Lung (tissue), 12 donors: ENCODE results near the gene CCL4. TPM values are rescaled to one million over a fixed set of nuclear protein-coding genes. Genes with fewer than 3 reads are reported as not detected.

Source experiments
- ATAC-seq: fragments of 200-7000 bp; cut with Tn5 transposase; one replicate; pipeline ENCODE4 v1.9.1; 2020; ENCODE audit warnings: moderate number of reproducible peaks; ENCODE audit not compliant: insufficient read depth, low FRiP score
- DNase-seq, 3 donors: peaks; one replicate each; pipeline ENCODE4 v3.0.0-alpha.2; 2013 to 2017
- H3K27ac ChIP-seq, 2 donors: one replicate each; pipeline ENCODE4 v1.5.1; 2013; ENCODE audit warnings: mild to moderate bottlenecking in 2 of 2, moderate library complexity in 2 of 2, control low read depth in 1 of 2, inconsistent platforms in 1 of 2, low read depth in 1 of 2, low read length in 1 of 2
- H3K27me3 ChIP-seq, 3 donors: one replicate each; pipeline ENCODE4 v1.5.1; 2013; ENCODE audit warnings: low read length in 2 of 3; ENCODE audit not compliant: control insufficient read depth in 3 of 3, insufficient read depth in 3 of 3
- H3K36me3 ChIP-seq, 4 donors: one replicate each; pipeline ENCODE4 v1.5.1; 2013; ENCODE audit warnings: low read length in 4 of 4, mild to moderate bottlenecking in 1 of 4, moderate library complexity in 1 of 4; ENCODE audit not compliant: control insufficient read depth in 4 of 4, insufficient read depth in 4 of 4
- H3K4me1 ChIP-seq, 5 donors: one replicate each; pipeline ENCODE4 v1.5.1; 2013; ENCODE audit warnings: low read length in 5 of 5, mild to moderate bottlenecking in 2 of 5, moderate library complexity in 1 of 5; ENCODE audit not compliant: control insufficient read depth in 5 of 5, insufficient read depth in 5 of 5
- H3K4me3 ChIP-seq: one replicate; pipeline ENCODE4 v1.5.1; 2013; ENCODE audit warnings: mild to moderate bottlenecking, control low read depth, moderate library complexity
- H3K9ac ChIP-seq, 2 donors: one replicate each; pipeline ENCODE4 v1.5.1; 2013; ENCODE audit warnings: low read length in 2 of 2, control low read depth in 1 of 2; ENCODE audit not compliant: insufficient read depth in 1 of 2
- H3K9me3 ChIP-seq, 4 donors: one replicate each; pipeline ENCODE4 v1.5.1; 2013; ENCODE audit warnings: low read length in 3 of 4, mild to moderate bottlenecking in 1 of 4, moderate library complexity in 1 of 4; ENCODE audit not compliant: control insufficient read depth in 4 of 4, insufficient read depth in 3 of 4
- WGBS, 2 donors: extraction: QIAGEN DNeasy Blood & Tissue Kit; methylation state at CpG; one replicate each; pipeline ENCODE4 v1.1.7; 2013; 5-methylcytosine and 5-hydroxymethylcytosine counted together
- polyA plus RNA-seq, 2 donors: library from polyadenylated mRNA; stranded (reverse); fragments of 200-250 nt; gene quantifications; one replicate each; pipeline ENCODE4 v1.2.1, GENCODE V29; 2013
- total RNA-seq, 2 donors: library from RNA; depleted of rRNA in 1 of 2; stranded (reverse); fragments of >200 nt in 1 of 2; gene quantifications; one replicate each; pipeline ENCODE4 v1.2.1, GENCODE V29; 2014 to 2021
- TF ChIP-seq, protein P1 (sequence below): IDR thresholded peaks from 2 replicates; pipeline ENCODE4 v1.5.1; 2012; ENCODE audit warnings: mild to moderate bottlenecking; ENCODE audit errors: control extremely low read depth, extremely low read depth
- donor health status: control.
- donor health status: control.
- donor health status: Bipolar disorder and iron deficiency.
- donor health status: healthy.
- donor health status: DM: yes; HTN: yes; CAD: no.

Gene CCL4
- total and polyA plus RNA-seq, 4 donors, result 8.3 to 502 (median 21.1) TPM

- no peak for ATAC-seq
These were observed 14.8 kb upstream of the CCL4 start for GRCh38 chr17:36088670-36089338.

GRCh38 chr17:36089339-36089865 lies 14.2 kb upstream of the CCL4 start:
- 73 to 78% methylated on average over 4 of the region's 4 CpGs for WGBS, 2 donors
- no peak overlapping the region for H3K9ac ChIP-seq

More at GRCh38 chr17:36088670-36089338, 14.8 kb upstream of the CCL4 start:
- peaks cover 0 to 8% (median 3%) of the 10 kb centered on the region in 5 donors for H3K4me1 ChIP-seq
- TF ChIP-seq, protein P1, sequence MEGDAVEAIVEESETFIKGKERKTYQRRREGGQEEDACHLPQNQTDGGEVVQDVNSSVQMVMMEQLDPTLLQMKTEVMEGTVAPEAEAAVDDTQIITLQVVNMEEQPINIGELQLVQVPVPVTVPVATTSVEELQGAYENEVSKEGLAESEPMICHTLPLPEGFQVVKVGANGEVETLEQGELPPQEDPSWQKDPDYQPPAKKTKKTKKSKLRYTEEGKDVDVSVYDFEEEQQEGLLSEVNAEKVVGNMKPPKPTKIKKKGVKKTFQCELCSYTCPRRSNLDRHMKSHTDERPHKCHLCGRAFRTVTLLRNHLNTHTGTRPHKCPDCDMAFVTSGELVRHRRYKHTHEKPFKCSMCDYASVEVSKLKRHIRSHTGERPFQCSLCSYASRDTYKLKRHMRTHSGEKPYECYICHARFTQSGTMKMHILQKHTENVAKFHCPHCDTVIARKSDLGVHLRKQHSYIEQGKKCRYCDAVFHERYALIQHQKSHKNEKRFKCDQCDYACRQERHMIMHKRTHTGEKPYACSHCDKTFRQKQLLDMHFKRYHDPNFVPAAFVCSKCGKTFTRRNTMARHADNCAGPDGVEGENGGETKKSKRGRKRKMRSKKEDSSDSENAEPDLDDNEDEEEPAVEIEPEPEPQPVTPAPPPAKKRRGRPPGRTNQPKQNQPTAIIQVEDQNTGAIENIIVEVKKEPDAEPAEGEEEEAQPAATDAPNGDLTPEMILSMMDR, result no peak
- no peak overlapping the region for H3K27ac ChIP-seq
- H3K27me3 ChIP-seq, result peaks cover 0 to 2% (median 0%) of the 10 kb centered on the region in 3 donors
- H3K4me3 ChIP-seq, result no peak overlapping the region
- DNase-seq, result no peak
- H3K9ac ChIP-seq, result no peak overlapping the region
- no peaks in the 10 kb centered on the region for H3K9me3 ChIP-seq
- H3K36me3 ChIP-seq, result no peaks in the 10 kb centered on the region
- WGBS, 2 donors, result 79 to 82% methylated on average over 14 of the region's 14 CpGs

DNA sequence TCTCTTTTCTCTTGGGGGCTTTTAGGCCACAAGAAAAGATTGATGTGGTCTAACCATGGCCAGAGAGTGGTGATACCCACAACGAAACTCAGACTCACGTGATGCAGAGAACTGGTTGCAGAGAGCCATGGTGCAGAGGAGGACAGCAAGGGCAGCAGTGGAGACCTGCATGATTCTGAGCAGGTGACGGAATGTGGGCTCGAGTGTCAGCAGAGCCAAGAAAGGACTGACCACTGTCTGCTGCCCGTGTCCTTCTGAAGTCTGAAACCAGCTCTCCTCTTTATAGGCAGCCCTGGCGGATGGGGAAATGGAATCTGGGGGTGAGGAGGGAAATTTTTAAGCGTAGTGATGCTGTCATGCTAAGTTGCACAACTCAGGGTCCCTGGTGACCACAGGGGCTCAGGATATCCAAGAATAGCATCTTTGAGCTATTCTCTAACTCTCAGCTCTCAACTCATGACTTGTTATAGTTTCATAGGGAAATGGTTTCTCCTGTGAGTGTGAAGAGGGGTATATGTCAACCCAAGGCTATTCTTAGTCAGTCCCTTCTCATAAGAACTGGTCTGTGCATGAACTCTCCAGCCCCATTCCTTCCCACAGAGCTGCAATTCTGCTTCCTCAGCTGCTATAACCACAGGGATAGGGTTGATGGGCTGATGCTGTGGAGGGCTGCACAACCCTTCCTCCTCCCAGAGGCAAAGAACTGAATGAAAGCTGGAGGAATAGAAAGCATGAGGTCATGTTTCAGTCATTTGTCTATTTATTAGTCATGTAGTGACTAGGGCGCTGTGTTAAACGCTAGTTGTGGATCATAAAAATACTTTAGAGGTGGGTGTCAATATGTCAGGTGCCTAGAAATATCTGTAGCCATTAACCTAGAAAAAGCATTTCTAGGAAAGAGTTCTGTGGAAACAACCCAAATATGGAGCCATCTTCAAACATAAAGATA lies 13.5 kb upstream of the CCL4 start, which contains the start of gene CCL3:
CCL3 (minus strand) TSS at position 256 of the 949 bp plus-strand sequence; CDS start at position 171, 85 bp downstream.
- DNase-seq (peak in 2 of 3 donors; percentile 15 to 38), ATAC-seq (no peak)
- Histone ChIP-seq H3K27me3 (peaks cover 0 to 2% (median 0%) of the 10 kb centered on the region in 3 donors), H3K4me3 (no peak within 1 kb of the TSS), H3K27ac (no peak within 1 kb of the TSS), H3K4me1 (peaks cover 0 to 8% (median 2%) of the 10 kb centered on the region in 5 donors), H3K36me3 (no peaks in the 10 kb centered on the region), H3K9me3 (no peaks in the 10 kb centered on the region), H3K9ac (no peak within 1 kb of the TSS)
- WGBS, 2 donors, result 62 to 64% methylated on average over 9 of the region's 9 CpGs
- TF ChIP-seq, protein P1, result no peak

More at GRCh38 chr17:36089339-36089865, 14.2 kb upstream of the CCL4 start:
- Histone ChIP-seq H3K9me3 (no peaks in the 10 kb centered on the region), H3K36me3 (no peaks in the 10 kb centered on the region), H3K27ac (no peak overlapping the region), H3K4me3 (no peak overlapping the region), H3K27me3 (peaks cover 0 to 2% (median 0%) of the 10 kb centered on the region in 3 donors), H3K4me1 (peaks cover 0 to 8% (median 3%) of the 10 kb centered on the region in 5 donors)
- TF ChIP-seq, protein P1, result no peak
- ATAC-seq (no peak), DNase-seq (no peak)
